Neuronal stem cell (in vitro differentiated cells): Measurements from ENCODE around the gene FECH.

ENCODE experiments used
- DNase-seq: peaks from one replicate; pipeline ENCODE4 v3.0.0-alpha.2; 2013; ENCODE audit warnings: low spot score
- H2AFZ ChIP-seq: one replicate; pipeline ENCODE4 v1.6.1; 2013; ENCODE audit warnings: mild to moderate bottlenecking, low read length, inconsistent platforms
- H2AK5ac ChIP-seq: 2 replicates; pipeline ENCODE4 v1.6.1; 2013; ENCODE audit warnings: low read depth, mild to moderate bottlenecking, inconsistent platforms, low read length, moderate library complexity, mixed read lengths
- H2BK120ac ChIP-seq: 2 replicates; pipeline ENCODE4 v1.6.1; 2013; ENCODE audit warnings: low read depth, mild to moderate bottlenecking, inconsistent platforms, low read length, moderate library complexity, mixed read lengths
- H2BK12ac ChIP-seq: one replicate; pipeline ENCODE4 v1.6.1; 2013; ENCODE audit warnings: low read length, inconsistent platforms
- H2BK15ac ChIP-seq: 2 replicates; pipeline ENCODE4 v1.6.1; 2013; ENCODE audit warnings: mild to moderate bottlenecking, low read length, inconsistent platforms, mixed read lengths
- H2BK5ac ChIP-seq: one replicate; pipeline ENCODE4 v1.6.1; 2013; ENCODE audit warnings: inconsistent platforms, mild to moderate bottlenecking, low read length, moderate library complexity
- H3K14ac ChIP-seq: one replicate; pipeline ENCODE4 v1.6.1; 2013; ENCODE audit warnings: low read length, inconsistent platforms
- H3K18ac ChIP-seq: 2 replicates; pipeline ENCODE4 v1.6.1; 2013; ENCODE audit warnings: low read length, inconsistent platforms
- H3K23ac ChIP-seq: 2 replicates; pipeline ENCODE4 v1.6.1; 2013; ENCODE audit warnings: low read depth, mild to moderate bottlenecking, mixed read lengths, low read length, inconsistent platforms; ENCODE audit not compliant: poor library complexity
- H3K27ac ChIP-seq: replicated peaks from 3 replicates; pipeline ENCODE4 v1.5.1; 2013; ENCODE audit warnings: low read length, inconsistent platforms
- H3K27me3 ChIP-seq, 3 experiments: 2 replicates each; pipeline ENCODE4 v1.6.1; 2013; ENCODE audit warnings: low read length in 3 of 3, mild to moderate bottlenecking in 2 of 3, inconsistent platforms in 1 of 3, low read depth in 1 of 3, mixed read lengths in 1 of 3, moderate library complexity in 1 of 3; ENCODE audit not compliant: control insufficient read depth in 3 of 3, insufficient read depth in 3 of 3
- H3K36me3 ChIP-seq, 2 donors: replicated peaks in 1 of 2; 2 replicates each; pipeline ENCODE4 v1.6.1; 2013; ENCODE audit warnings: low read length in 2 of 2; ENCODE audit not compliant: control insufficient read depth in 2 of 2, insufficient read depth in 2 of 2
- H3K4ac ChIP-seq: 2 replicates; pipeline ENCODE4 v1.6.1; 2013; ENCODE audit warnings: inconsistent platforms, mild to moderate bottlenecking, low read length, moderate library complexity
- H3K4me1 ChIP-seq, 2 donors: 1 replicate in 1 of 2; 2 replicates in 1 of 2; pipeline ENCODE4 v1.6.1; 2013; ENCODE audit warnings: low read length in 2 of 2, low read depth in 1 of 2; ENCODE audit not compliant: control insufficient read depth in 2 of 2, insufficient read depth in 1 of 2
- H3K4me2 ChIP-seq: one replicate; pipeline ENCODE4 v1.6.1; 2013; ENCODE audit warnings: mild to moderate bottlenecking, low read length, inconsistent platforms; ENCODE audit not compliant: insufficient read depth, poor library complexity, severe bottlenecking
- H3K4me3 ChIP-seq, 2 donors: 2 replicates each; pipeline ENCODE4 v1.5.1; 2013; ENCODE audit warnings: low read length in 2 of 2, mild to moderate bottlenecking in 2 of 2, inconsistent platforms in 1 of 2, moderate library complexity in 1 of 2
- H3K79me1 ChIP-seq: one replicate; pipeline ENCODE4 v1.6.1; 2013; ENCODE audit warnings: low read depth, mild to moderate bottlenecking, inconsistent platforms, low read length, moderate library complexity
- H3K9ac ChIP-seq: one replicate; pipeline ENCODE4 v1.6.1; 2013; ENCODE audit warnings: mild to moderate bottlenecking, low read depth, low read length, inconsistent platforms; ENCODE audit not compliant: poor library complexity
- H3K9me3 ChIP-seq, 2 donors: replicated peaks in 1 of 2; 2 replicates each; pipeline versions ENCODE3 to v1.6.1; 2013; ENCODE audit warnings: low read length in 2 of 2, mild to moderate bottlenecking in 2 of 2, inconsistent platforms in 1 of 2, low read depth in 1 of 2, mixed read lengths in 1 of 2, moderate library complexity in 1 of 2; ENCODE audit not compliant: control insufficient read depth in 2 of 2, insufficient read depth in 1 of 2
- H4K8ac ChIP-seq: one replicate; pipeline ENCODE4 v1.6.1; 2013; ENCODE audit warnings: low read depth, mild to moderate bottlenecking, inconsistent platforms, low read length, moderate library complexity
- H4K91ac ChIP-seq: one replicate; pipeline ENCODE4 v1.6.1; 2013; ENCODE audit warnings: low read length, low read depth, mild to moderate bottlenecking, inconsistent platforms; ENCODE audit not compliant: poor library complexity
- WGBS, 2 donors: extraction: QIAGEN DNeasy Blood & Tissue Kit; methylation state at CpG; one replicate each; pipeline ENCODE4 v1.1.7; 2013; ENCODE audit warnings: missing lambda C conversion rate in 2 of 2, mixed read lengths in 1 of 2; ENCODE audit not compliant: insufficient read length in 2 of 2, insufficient replicate concordance in 1 of 2; ENCODE audit errors: extremely low coverage in 2 of 2; 5-methylcytosine and 5-hydroxymethylcytosine counted together

Gene FECH

DNA sequence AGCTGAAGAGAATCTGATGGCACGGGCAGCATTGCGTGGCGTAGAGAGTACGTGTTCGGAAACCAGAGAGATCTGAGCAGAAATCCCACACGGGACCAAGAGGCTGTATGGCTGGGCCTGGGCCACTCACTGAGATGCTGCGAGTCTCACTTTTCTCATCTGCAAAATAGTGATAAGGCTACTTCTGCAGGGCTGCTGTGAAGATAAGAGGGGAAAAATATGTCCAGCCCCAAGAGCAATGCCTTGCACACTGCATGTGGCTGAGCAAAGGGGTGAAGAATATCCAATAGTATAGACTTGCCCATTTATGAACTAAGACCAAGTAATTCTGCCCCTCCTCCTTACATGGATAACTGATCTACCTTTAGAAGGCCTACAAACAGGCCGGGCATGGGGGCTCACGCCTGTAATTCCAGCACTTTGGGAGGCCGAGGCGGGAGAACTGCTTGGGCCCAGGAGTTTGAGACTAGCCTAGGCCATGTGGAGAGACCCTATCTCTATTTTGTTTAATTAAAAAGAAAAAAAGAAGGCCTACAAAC is 3.1 kb downstream of the FECH start:
- DNase-seq = no peak
- Histone ChIP-seq H3K23ac (no peak overlapping the region), H3K79me1 (no peaks in the 10 kb centered on the region), H3K36me3 (peaks cover 0 to 15% of the 10 kb centered on the region in 2 donors), H4K8ac (no peak overlapping the region), H3K9ac (no peak overlapping the region), H2AK5ac (no peak overlapping the region), H3K4me1 (peaks cover 8 to 9% of the 10 kb centered on the region in 2 donors), H2AFZ (no peak overlapping the region), H3K4ac (no peak overlapping the region), H3K14ac (no peak overlapping the region), H2BK12ac (no peak overlapping the region), H3K9me3 (no peaks in the 10 kb centered on the region), H3K27ac (no peak overlapping the region), H3K27me3 (no peaks in the 10 kb centered on the region), H3K18ac (no peak overlapping the region), H2BK15ac (no peak overlapping the region), H2BK120ac (no peak overlapping the region), H4K91ac (no peak overlapping the region), H2BK5ac (no peak overlapping the region), H3K4me2 (no peak overlapping the region), H3K4me3 (no peak overlapping the region)
- no CpG with 5 or more reads among the region's 11 CpGs for WGBS, 2 donors

DNA sequence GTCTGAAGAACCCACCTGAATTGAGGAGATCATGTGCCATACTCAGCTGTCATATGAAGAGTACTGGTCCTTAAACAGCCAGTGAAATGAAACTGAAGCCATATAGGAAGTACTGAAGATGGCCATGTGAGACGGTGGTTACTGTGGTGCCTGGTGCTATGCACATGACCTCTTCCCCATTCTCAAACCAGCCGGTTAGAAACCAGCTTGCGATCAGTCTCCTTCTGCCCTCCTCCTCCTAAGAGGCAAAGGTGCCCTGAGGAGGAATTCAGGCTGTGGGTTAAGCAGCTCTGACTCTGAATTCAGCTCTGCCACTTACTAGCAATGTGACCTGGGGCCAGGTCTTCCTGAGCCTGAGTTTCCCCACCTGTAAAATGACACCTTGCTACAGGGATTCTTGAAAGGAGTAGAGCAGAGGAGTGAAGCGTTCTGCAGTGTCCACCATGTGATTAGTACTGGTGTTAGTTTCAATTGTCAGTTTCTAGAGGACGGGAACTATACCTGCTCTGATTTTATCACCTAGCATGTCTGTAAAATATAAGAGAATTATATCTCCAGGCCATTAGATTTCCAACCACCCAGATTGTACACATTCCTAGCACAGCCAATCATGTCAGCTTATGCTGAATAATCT is 5.1 kb downstream of the FECH start:
- no peak for DNase-seq
- Histone ChIP-seq H2BK120ac (no peak overlapping the region), H3K4me2 (no peak overlapping the region), H2BK5ac (no peak overlapping the region), H4K8ac (no peak overlapping the region), H3K27me3 (no peaks in the 10 kb centered on the region), H2BK15ac (no peak overlapping the region), H3K14ac (no peak overlapping the region), H2AK5ac (no peak overlapping the region), H3K79me1 (no peaks in the 10 kb centered on the region), H3K23ac (no peak overlapping the region), H4K91ac (no peak overlapping the region), H3K4ac (no peak overlapping the region), H3K4me3 (no peak overlapping the region), H3K4me1 (peaks cover 7 to 8% of the 10 kb centered on the region in 2 donors), H3K18ac (no peak overlapping the region), H2BK12ac (no peak overlapping the region), H2AFZ (no peak overlapping the region), H3K9ac (no peak overlapping the region), H3K9me3 (no peaks in the 10 kb centered on the region), H3K27ac (no peak overlapping the region), H3K36me3 (peaks cover 1 to 18% of the 10 kb centered on the region in 2 donors)
- no CpG with 5 or more reads among the region's 5 CpGs for WGBS, 2 donors

DNA sequence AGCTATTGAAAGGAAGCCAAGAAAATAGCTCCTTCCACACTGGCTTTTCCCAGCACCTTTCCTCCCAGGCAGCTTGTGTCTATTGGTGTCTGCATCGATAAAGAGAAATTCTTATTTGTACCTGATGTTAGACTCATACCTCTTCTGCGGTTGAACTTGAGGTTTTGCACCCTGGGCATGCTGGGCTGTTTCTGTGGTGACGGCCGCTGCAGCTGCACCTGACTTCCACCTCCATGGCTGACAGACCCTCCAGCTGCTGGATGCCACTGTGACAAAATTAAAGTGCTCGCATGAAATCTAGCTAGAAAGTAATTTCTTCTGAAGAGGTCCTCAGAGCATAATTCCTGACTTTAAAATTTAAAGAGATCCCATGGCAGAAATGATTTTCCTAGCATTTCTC is 6.6 kb downstream of the FECH start:
- H3K14ac ChIP-seq = no peak overlapping the region
- H3K23ac ChIP-seq = no peak overlapping the region
- no peak overlapping the region for H3K4ac ChIP-seq
- no peak overlapping the region for H3K27ac ChIP-seq
- WGBS, 2 donors = no CpG with 5 or more reads among the region's 5 CpGs
- H3K9me3 ChIP-seq = no peaks in the 10 kb centered on the region
- no peak overlapping the region for H2BK15ac ChIP-seq
- no peaks in the 10 kb centered on the region for H3K27me3 ChIP-seq
- no peak overlapping the region for H2AK5ac ChIP-seq
- no peak overlapping the region for H4K91ac ChIP-seq
- H3K4me2 ChIP-seq = no peak overlapping the region
- H3K18ac ChIP-seq = no peak overlapping the region
- H3K36me3 ChIP-seq = peaks cover 2 to 21% of the 10 kb centered on the region in 2 donors
- no peak overlapping the region for H2BK12ac ChIP-seq
- no peaks in the 10 kb centered on the region for H3K79me1 ChIP-seq
- H3K9ac ChIP-seq = no peak overlapping the region
- H3K4me1 ChIP-seq = no peaks in the 10 kb centered on the region
- no peak overlapping the region for H3K4me3 ChIP-seq
- no peak overlapping the region for H2BK5ac ChIP-seq
- DNase-seq = no peak
- H4K8ac ChIP-seq = no peak overlapping the region
- no peak overlapping the region for H2BK120ac ChIP-seq
- H2AFZ ChIP-seq = no peak overlapping the region

DNA sequence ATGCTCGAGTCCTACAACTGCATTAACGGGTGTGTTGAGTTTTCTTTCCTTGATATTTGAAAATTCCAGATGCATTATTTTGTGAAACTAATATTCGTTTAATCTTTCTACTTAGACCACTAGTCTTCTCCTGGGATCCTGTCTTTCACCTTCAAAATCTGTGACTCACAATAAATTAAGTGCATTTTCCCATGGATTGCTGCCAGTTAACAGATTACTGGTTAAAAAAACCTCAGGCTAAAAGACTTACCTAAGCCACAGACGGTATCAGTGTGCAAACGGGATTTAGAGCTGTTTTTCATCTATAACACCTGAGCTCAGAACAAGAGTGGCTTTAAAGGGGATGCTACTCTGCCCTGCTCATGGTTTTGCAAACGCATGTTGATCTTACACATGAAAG is 10.2 kb downstream of the FECH start:
- WGBS, 2 donors = no CpG with 5 or more reads among the region's 6 CpGs
- H2AK5ac ChIP-seq = no peak overlapping the region
- H2BK15ac ChIP-seq = no peak overlapping the region
- H3K18ac ChIP-seq = no peak overlapping the region
- no peak overlapping the region for H3K4me2 ChIP-seq
- no peak overlapping the region for H3K23ac ChIP-seq
- H3K14ac ChIP-seq = no peak overlapping the region
- no peak overlapping the region for H3K4me3 ChIP-seq
- H3K36me3 ChIP-seq = peaks cover 2 to 25% of the 10 kb centered on the region in 2 donors
- H2BK5ac ChIP-seq = no peak overlapping the region
- H2AFZ ChIP-seq = no peak overlapping the region
- H4K8ac ChIP-seq = no peak overlapping the region
- no peaks in the 10 kb centered on the region for H3K27me3 ChIP-seq
- no peak overlapping the region for H4K91ac ChIP-seq
- no peak overlapping the region for H3K9ac ChIP-seq
- no peak overlapping the region for H3K27ac ChIP-seq
- H3K9me3 ChIP-seq = no peaks in the 10 kb centered on the region
- DNase-seq = no peak
- no peak overlapping the region for H2BK12ac ChIP-seq
- no peak overlapping the region for H2BK120ac ChIP-seq
- H3K4ac ChIP-seq = no peak overlapping the region
- H3K79me1 ChIP-seq = no peaks in the 10 kb centered on the region
- no peaks in the 10 kb centered on the region for H3K4me1 ChIP-seq
